CD4-positive, alpha-beta T cell (primary cell): ENCODE results near the gene SERPINE2. TPM values are rescaled to one million over a fixed set of nuclear protein-coding genes. Genes with fewer than 3 reads are reported as not detected.

Source experiments
- ATAC-seq: fragments of 200-7000 bp; cut with Tn5 transposase; one replicate; pipeline ENCODE4 v1.10.0; 2022; ENCODE audit warnings: mild to moderate bottlenecking; ENCODE audit not compliant: poor library complexity
- CTCF ChIA-PET: fragments of 350-600 bp; sonication (Branson Sonifier 250); formaldehyde crosslinking; loops from one replicate; lab custom pipeline; 2021; ENCODE audit warnings: antibody characterized with exemption, inconsistent platforms; lab: Charles Lee
- POLR2A ChIA-PET: fragments of 350-600 bp; sonication (Branson Sonifier 250); formaldehyde crosslinking; loops from one replicate; lab custom pipeline; 2021; ENCODE audit warnings: antibody characterized with exemption, inconsistent platforms; lab: Charles Lee
- DNase-seq, 14 experiments: peaks; one replicate each; pipeline ENCODE4 v3.0.0-alpha.2; 2013 to 2020; ENCODE audit warnings: mixed read lengths in 2 of 14
- H3K27ac ChIP-seq, 2 donors: one replicate each; pipeline versions ENCODE4 v1.5.1 to v1.7.0; 2013; ENCODE audit warnings: low read length in 2 of 2, low read depth in 1 of 2, mild to moderate bottlenecking in 1 of 2
- H3K27me3 ChIP-seq, 2 experiments: 1 replicate in 1 of 2; 2 replicates in 1 of 2; pipeline versions ENCODE4 v1.6.1 to v1.7.0; 2013; ENCODE audit warnings: low read length in 2 of 2, control low read depth in 1 of 2, mild to moderate bottlenecking in 1 of 2, moderate library complexity in 1 of 2; ENCODE audit not compliant: insufficient read depth in 2 of 2, control insufficient read depth in 1 of 2
- H3K36me3 ChIP-seq: one replicate; pipeline ENCODE4 v1.6.1; 2013; ENCODE audit warnings: low read length, control low read depth; ENCODE audit not compliant: insufficient read depth
- H3K4me1 ChIP-seq: one replicate; pipeline ENCODE4 v1.6.1; 2013; ENCODE audit warnings: low read length, control low read depth; ENCODE audit not compliant: insufficient read depth
- H3K4me3 ChIP-seq: one replicate; pipeline ENCODE4 v1.5.1; 2013; ENCODE audit warnings: mild to moderate bottlenecking, low read length, moderate library complexity
- H3K9me3 ChIP-seq, 2 experiments: 1 replicate in 1 of 2; 2 replicates in 1 of 2; pipeline versions ENCODE4 v1.6.1 to v1.7.0; 2013; ENCODE audit warnings: low read length in 2 of 2, mild to moderate bottlenecking in 2 of 2, control low read depth in 1 of 2, moderate library complexity in 1 of 2; ENCODE audit not compliant: control insufficient read depth in 1 of 2, insufficient read depth in 1 of 2
- H3K27ac Mint-ChIP-seq: one replicate; pipeline ENCODE4 v1.8.0; 2020; ENCODE audit warnings: mixed read lengths
- H3K27me3 Mint-ChIP-seq: one replicate; pipeline ENCODE4 v1.8.0; 2021; ENCODE audit warnings: mixed read lengths
- H3K36me3 Mint-ChIP-seq: one replicate; pipeline ENCODE4 v1.8.0; 2021; ENCODE audit warnings: low read depth, mixed read lengths
- H3K4me1 Mint-ChIP-seq: one replicate; pipeline ENCODE4 v1.8.0; 2021; ENCODE audit warnings: low read depth, mixed read lengths
- H3K4me3 Mint-ChIP-seq: one replicate; pipeline ENCODE4 v1.8.0; 2020; ENCODE audit warnings: mild to moderate bottlenecking, mixed read lengths
- H3K9me3 Mint-ChIP-seq: one replicate; pipeline ENCODE4 v1.8.0; 2020; ENCODE audit warnings: mixed read lengths
- intact Hi-C, 2 experiments: fragments of 100-400 bp; cut with DNase I in 1 of 2; cut with micrococcal nuclease in 1 of 2; formaldehyde crosslinking; loops; one replicate each; pipeline versions ENCODE4 v1.15.1 to v1.9.0; 2023 to 2025; cut with DNase I, micrococcal nuclease
- total RNA-seq, 174 experiments: library from RNA in 2 of 174; stranded (reverse) in 2 of 174; gene quantifications; one replicate each; pipeline ENCODE4 v1.2.3 and lab custom pipeline; 2021 to 2026
- TF ChIP-seq, protein P1 (sequence below): fragments of 200-600 bp; IDR thresholded peaks from one replicate; pipeline ENCODE4 v1.8.0; 2022; ENCODE audit warnings: antibody characterized with exemption, mild to moderate bottlenecking

The SERPINE2 gene
- total RNA-seq, 2 experiments from 2014 or later = 5.1 to 7.3 TPM

GRCh38 chr2:223999862-224000261 is 39.2 kb downstream of the SERPINE2 start:
- no peaks in the 10 kb centered on the region for H3K9me3 Mint-ChIP-seq
- no peaks in the 10 kb centered on the region for H3K4me1 Mint-ChIP-seq
- no peak overlapping the region for H3K27ac Mint-ChIP-seq
- no peaks in the 10 kb centered on the region for H3K36me3 Mint-ChIP-seq
- TF ChIP-seq, protein P1, sequence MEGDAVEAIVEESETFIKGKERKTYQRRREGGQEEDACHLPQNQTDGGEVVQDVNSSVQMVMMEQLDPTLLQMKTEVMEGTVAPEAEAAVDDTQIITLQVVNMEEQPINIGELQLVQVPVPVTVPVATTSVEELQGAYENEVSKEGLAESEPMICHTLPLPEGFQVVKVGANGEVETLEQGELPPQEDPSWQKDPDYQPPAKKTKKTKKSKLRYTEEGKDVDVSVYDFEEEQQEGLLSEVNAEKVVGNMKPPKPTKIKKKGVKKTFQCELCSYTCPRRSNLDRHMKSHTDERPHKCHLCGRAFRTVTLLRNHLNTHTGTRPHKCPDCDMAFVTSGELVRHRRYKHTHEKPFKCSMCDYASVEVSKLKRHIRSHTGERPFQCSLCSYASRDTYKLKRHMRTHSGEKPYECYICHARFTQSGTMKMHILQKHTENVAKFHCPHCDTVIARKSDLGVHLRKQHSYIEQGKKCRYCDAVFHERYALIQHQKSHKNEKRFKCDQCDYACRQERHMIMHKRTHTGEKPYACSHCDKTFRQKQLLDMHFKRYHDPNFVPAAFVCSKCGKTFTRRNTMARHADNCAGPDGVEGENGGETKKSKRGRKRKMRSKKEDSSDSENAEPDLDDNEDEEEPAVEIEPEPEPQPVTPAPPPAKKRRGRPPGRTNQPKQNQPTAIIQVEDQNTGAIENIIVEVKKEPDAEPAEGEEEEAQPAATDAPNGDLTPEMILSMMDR = no peak
- intact Hi-C loops = loop anchor here (10.0 kb wide), 1 partner anchor 655 kb away; no protein-coding TSS in a partner anchor
- H3K4me3 Mint-ChIP-seq = no peak overlapping the region
- ChIA-PET POLR2A (no interaction called here), CTCF (interaction anchor here (1.1 kb wide), 1 partner anchor 12 kb away, joined by 3 read pairs; no protein-coding TSS in a partner anchor)
- H3K4me3 ChIP-seq = no peak overlapping the region
- DNase-seq (no peak), ATAC-seq (no peak)
- no peak overlapping the region for H3K27ac ChIP-seq
- no peaks in the 10 kb centered on the region for H3K36me3 ChIP-seq
- peaks cover 0 to 7% of the 10 kb centered on the region in 2 experiments for H3K9me3 ChIP-seq
- H3K27me3 Mint-ChIP-seq = no peaks in the 10 kb centered on the region
- no peaks in the 10 kb centered on the region for H3K27me3 ChIP-seq
- H3K4me1 ChIP-seq = no peaks in the 10 kb centered on the region

DNA sequence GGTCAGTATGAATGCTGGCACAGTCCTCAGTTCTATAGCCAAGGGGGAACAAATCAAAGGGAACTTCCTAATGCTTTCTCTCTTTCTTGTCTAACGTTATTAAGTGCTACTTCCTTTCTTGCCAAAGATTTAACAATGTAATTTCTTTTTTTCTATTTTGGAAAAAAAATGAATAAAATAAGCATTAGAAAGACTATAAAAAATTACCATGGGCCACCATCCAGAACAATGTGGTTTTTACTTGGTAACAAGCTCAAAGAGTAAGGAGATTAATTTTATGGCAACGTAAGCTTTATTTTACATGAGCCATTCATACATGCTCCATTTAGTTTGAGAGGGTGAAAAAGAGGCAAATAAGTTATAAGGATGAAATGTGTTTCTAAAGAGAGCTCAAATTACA is 40.1 kb downstream of the SERPINE2 start:
- H3K4me3 ChIP-seq = no peak overlapping the region
- TF ChIP-seq, protein P1 = no peak
- ChIA-PET POLR2A (no interaction called here), CTCF (no interaction called here)
- no peaks in the 10 kb centered on the region for H3K4me1 Mint-ChIP-seq
- H3K9me3 ChIP-seq = peaks cover 0 to 7% of the 10 kb centered on the region in 2 experiments
- no peaks in the 10 kb centered on the region for H3K36me3 ChIP-seq
- no peaks in the 10 kb centered on the region for H3K9me3 Mint-ChIP-seq
- H3K27ac ChIP-seq = no peak overlapping the region
- no peaks in the 10 kb centered on the region for H3K27me3 ChIP-seq
- ATAC-seq = no peak
- intact Hi-C loops = loop anchor here (10.0 kb wide), 1 partner anchor 656 kb away; no protein-coding TSS in a partner anchor
- no peak overlapping the region for H3K27ac Mint-ChIP-seq
- no peak overlapping the region for H3K4me3 Mint-ChIP-seq
- no peaks in the 10 kb centered on the region for H3K36me3 Mint-ChIP-seq
- H3K4me1 ChIP-seq = no peaks in the 10 kb centered on the region
- no peak for DNase-seq
- no peaks in the 10 kb centered on the region for H3K27me3 Mint-ChIP-seq

DNA sequence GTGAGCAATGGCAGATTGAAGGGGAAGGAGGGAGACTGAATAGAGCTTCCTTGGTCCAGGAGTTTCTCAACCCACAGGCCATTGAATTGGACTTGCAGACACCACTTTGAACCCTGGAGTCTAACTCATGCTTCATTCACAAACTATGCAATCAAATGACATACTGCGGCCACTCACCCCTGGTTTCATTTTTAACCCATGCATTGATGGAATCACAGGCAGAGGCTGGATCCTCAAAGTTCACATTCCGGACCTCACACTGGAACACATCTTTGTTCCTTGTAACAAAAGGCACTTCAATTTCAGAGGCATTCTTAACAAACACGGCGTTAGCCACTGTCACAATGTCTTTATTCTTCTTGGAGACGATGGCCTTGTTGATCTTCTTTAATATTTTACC is 41.1 kb downstream of the SERPINE2 start:
- Histone ChIP-seq H3K4me3 (no peak overlapping the region), H3K4me1 (no peaks in the 10 kb centered on the region), H3K9me3 (peaks cover 0 to 7% of the 10 kb centered on the region in 2 experiments), H3K27ac (no peak overlapping the region), H3K36me3 (no peaks in the 10 kb centered on the region), H3K27me3 (no peaks in the 10 kb centered on the region)
- TF ChIP-seq, protein P1 = no peak
- CTCF ChIA-PET = no interaction called here
- no peak for DNase-seq
- Mint-ChIP-seq H3K27ac (no peak overlapping the region), H3K36me3 (no peaks in the 10 kb centered on the region), H3K4me3 (no peak overlapping the region), H3K27me3 (no peaks in the 10 kb centered on the region), H3K9me3 (no peaks in the 10 kb centered on the region), H3K4me1 (no peaks in the 10 kb centered on the region)
- ATAC-seq = no peak
- intact Hi-C loops = loop anchor here (10.0 kb wide), 1 partner anchor 657 kb away; no protein-coding TSS in a partner anchor
- POLR2A ChIA-PET = no interaction called here
